GM18519 (cell line): Measurements from ENCODE around the gene SPECC1L.

ENCODE experiments used
- ATAC-seq: cut with Tn5 transposase; IDR thresholded peaks from one replicate; pipeline ENCODE4 v1.9.1; 2021; ENCODE audit warnings: mild to moderate bottlenecking, moderate library complexity; ENCODE audit not compliant: unreplicated experiment, low FRiP score

SPECC1L gene

GRCh38 chr22:24357547-24357946 lies 86.9 kb downstream of the SPECC1L start:
- ATAC-seq: no peak

DNA sequence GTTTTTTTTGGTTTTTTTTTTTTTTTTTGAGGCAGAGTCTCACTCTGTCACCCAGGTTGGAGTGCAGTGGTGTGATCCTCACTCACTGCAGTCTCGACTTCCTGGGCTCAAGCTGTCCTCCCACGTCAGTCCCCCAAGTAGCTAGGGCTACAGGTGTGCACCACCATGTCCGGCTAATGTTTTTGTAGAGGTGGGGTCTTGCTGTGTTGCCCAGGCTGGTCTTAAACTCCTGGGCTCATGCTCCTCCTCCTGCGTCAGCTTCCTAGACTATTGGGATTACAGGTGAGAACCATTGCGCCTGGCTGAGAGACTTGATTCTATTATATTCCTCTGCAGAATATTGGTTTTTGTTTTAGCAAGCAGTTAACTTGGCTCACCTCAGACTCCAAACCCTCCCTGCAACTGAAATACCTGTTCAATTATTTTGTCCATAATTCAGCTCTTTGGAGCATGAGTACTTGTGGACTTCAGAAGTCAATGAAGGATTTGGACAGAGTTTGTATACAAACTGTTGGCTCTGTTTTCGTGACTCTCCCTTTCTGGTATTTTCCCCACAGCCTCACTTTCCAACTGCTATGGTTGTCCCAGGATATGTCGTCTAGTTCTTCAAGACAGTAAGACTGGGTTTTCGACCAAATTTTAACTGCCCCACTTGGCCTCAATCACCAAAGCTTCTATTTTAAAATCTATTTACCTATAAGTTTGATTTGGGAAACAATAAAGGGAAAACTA lies 87.6 kb downstream of the SPECC1L start:
- no peak for ATAC-seq

GRCh38 chr22:24359452-24360120 lies 89.0 kb downstream of the SPECC1L start:
- no peak for ATAC-seq

- no peak for ATAC-seq
Measured at GRCh38 chr22:24361976-24362646, 91.5 kb downstream of the SPECC1L start.

DNA sequence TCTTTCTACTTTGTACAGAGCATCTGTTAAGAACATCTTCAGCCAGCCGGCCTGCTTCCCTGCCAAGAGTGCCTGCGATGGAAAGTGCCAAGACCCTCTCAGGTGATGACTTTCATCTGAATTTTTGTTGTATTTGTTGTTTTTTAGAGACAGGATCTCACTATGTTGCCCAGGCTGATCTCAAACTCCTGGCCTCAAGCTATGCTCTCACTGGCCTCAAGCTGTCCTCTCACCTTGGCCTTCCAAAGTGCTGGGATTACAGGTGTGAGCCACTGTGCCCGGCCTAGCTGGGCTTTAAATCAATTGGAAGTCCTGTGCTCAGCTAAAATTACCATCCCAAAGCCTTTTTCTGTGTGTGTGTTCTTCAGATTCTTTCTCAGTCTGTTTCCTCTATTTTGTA lies 92.6 kb downstream of the SPECC1L start:
- ATAC-seq: no peak

DNA sequence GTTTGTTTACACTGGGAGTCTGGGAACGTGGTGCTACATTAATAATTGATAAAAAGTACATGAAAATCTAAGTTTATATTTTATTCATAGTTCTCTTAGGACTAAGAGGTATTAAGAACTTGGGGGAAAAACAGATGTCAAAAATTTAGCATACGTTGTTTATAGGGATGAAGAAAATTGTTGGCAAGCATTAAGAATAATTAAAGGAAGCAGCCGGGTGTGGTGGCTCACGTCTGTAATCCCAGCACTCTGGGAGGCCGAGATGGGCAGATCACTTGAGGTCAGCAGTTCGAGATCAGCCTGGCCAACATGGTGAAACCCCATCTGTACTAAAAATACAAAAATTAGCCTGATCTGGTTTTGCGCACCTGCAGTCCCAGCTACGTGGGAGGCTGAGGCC lies 96.1 kb downstream of the SPECC1L start:
- no peak for ATAC-seq

DNA sequence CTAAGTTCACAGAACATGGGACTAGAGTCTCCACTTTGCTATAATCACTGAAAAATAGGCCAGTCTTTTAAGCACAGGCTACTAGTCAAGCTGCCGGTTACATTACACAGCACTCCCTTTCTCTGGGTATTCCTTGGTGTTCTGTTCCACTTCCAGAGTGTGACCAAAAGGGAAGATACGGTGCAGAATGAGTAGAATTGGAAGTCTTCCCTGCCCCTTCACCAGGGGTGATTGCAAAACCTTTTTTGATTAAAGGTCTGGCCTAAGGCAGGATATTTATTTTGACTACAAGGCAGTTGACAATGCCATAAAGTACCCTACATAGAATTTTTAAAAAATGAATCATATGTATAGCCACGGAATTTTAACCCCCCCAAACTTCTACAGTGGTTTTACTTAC lies 97.2 kb downstream of the SPECC1L start:
- no peak for ATAC-seq

- no peak for ATAC-seq
Measured at GRCh38 chr22:24370401-24370800, 99.8 kb downstream of the SPECC1L start.

DNA sequence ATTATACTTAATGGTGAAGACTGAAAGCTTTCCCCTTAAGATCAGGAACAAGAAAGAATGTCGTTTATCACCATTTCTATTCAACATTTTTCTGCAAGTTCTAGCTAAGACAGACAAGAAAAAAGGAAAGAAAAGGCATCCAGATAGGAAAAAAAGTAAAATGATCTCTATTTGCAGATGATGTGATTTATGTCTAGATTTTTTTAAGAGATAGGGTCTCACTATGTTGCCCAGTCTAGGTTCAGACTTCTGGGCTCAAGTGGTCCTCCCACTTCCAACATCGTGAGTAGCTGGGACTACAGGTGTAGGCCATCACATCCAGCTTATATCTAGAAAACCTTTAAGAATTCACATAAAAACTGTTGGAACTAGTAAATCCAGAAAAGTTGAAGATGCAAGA lies 105.4 kb downstream of the SPECC1L start:
- no peak for ATAC-seq

- no peak for ATAC-seq
Measured at GRCh38 chr22:24376586-24376985, 106.0 kb downstream of the SPECC1L start.

DNA sequence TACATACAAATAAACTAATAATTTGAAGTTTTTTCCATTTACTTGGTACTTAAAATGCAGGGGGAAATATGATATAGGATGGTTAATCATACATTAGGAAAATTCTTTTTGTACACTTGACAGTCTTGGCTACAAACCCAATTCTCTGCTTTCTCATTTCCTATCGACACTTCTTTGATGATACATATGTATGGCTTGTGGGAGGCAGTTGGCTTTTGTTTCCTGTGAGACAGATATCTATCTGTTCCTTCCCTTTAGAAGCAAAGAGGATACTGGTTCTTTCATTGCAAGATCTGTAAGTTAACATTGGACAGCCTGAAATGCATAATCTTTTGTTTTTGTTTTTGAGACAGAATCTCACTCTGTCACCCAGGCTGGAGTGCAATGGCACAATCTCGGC lies 108.9 kb downstream of the SPECC1L start:
- no peak for ATAC-seq

DNA sequence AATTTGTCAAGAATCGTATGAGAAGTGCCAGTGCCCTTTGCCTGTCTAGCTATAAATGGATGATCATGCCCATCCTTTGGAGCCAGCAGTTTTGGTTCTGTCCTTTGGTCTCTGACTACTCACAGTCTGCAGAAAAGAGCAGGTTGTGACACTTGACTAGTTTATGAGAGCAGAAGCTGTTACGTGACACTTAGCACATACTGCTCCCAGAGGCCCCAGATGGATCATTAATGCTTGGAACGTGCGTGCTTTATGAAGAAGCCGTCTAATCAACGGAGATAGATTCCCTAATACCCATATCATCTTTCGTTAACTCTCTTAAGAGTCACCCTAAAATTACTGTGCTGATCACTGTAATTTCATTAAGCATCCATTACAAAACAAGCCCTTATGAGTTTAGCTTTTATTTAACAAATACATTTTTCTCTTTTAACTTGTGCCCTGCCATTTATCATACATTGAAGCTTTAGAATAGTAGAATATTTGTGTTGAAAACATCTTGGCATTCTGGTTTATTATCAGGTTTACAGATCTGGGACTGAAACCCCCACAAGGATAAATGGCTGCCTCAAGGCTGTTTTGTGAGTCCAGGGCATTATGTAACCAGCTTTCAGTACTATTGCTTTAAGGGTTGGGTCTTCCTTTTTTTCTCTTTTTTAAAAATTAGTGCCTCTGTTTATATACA lies 109.7 kb downstream of the SPECC1L start:
- ATAC-seq: no peak

GRCh38 chr22:24380905-24381230 lies 110.2 kb downstream of the SPECC1L start:
- ATAC-seq: no peak

DNA sequence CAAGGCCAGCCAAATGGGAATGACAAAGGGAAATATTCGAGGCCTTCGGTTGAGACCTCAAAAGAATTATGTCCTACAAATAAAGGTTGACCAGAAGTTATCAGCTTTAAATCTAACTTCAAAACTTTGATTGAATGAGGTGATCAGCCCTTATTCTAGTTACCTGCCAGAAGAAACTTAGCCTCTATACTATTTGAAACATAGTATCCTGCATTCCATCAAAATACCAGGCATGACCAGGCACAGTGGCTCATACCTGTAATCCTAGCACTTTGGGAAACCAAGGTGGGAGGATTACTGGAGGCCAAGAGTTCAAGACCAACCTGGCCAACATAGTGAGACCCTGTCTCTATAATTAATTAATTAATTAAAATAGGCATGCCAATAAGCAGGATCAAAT lies 112.4 kb downstream of the SPECC1L start:
- ATAC-seq: no peak

DNA sequence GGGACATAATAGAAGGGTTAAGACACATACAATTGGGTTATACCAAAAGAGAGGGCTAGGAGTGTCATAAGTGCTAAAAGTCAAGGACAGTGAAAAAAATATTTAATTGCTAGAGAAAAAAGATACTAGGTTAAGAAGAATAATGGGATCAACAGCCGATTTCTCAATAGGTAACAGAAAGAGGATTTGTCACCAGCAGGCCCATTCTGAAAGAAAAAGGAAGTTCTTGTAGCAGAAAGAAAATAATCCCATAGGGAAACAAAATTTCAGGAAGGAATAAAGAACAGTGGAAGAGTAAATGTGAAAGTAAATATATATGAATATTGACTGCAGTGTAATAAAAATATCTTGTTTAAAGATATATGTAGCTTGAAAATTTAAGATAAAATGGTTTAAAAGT lies 113.5 kb downstream of the SPECC1L start:
- no peak for ATAC-seq

DNA sequence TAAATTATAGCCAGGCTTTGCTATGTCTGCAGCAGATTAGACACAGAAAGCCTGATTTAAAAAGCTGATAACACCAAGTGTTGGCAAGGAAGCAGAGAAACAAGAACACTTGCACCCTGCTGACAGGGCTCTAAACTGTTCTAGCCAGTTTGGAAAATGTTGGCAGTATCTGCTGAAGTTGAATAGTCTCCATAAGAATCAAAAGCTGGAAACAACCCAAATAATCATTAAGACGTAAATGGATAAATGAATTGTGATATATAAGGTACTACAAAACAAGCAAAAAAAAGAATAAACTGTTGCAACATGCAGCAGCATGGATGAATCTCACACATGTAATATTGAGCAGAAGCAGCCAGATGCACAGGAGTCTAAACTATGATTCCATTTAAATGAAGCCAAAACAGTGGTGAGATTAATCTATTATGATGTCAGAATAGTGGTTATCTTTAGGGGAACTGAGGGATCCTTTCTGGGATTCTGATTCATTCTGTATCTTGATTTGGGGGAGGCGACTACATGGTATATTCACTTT lies 116.4 kb downstream of the SPECC1L start:
- no peak for ATAC-seq

DNA sequence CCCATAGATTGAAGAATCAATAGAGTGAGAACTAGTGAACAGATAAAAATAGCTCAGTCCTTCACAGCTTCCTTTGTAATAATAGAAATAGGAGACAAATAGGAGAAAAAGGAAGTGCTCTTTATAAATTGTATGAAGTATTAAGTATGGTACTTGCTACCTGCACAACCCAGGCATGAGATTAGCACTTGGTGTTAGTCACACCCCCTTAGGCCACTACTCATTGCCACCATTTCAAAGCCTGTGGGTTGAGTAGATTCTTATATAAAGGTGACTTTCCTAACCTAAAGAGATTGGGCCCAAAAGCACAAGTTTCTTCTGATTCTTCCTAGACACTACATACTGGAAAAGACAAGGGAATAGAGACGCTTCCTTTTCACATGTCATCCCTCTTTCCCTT lies 119.0 kb downstream of the SPECC1L start:
- no peak for ATAC-seq

DNA sequence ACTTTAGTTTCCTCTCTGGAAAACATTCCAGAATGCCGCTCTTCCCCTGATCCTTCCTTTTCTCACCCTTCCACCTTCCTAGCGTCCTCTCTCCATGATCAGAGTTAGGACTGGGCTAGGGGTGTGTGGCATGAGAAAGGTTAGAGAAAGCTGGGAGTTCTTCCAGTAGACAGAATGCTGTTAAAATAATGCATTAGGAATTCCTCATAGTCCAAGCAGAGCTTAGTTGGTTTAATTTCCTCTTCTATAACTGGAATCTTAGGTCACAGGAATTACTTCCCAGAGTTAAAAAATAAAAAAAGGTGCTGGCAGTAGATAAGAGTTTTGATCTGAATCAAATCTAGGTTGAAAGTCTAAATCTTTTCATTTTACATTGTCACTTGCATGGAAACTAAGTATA lies 119.5 kb downstream of the SPECC1L start:
- ATAC-seq: no peak

DNA sequence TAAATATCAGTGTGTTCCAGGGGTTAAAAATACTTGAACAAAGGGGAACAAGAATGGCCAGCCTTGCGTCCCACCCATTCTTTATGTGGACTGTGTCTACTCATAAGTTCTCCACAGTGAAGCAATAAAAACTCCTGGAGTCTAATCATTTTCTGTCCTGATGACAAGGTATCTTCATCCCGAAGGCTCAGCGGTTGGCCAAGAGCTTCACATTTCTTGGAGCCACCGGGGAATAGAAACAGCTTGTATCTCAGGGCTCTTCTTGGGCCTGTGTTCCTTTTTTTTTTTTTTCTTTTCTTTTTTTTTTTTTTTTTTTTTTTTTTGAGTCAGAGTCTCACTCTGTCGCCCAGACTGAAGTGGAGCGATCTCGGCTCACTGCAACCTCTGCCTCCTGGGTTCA lies 119.9 kb downstream of the SPECC1L start:
- no peak for ATAC-seq

- no peak for ATAC-seq
Measured at GRCh38 chr22:24391836-24392217, 121.2 kb downstream of the SPECC1L start.
